ACC112 (cell line): ENCODE results near the gene GRM4.

Experiments
- H2AFZ ChIP-seq: fragments of 200-600 bp; sonication (generic); one replicate; pipeline ENCODE4 v1.6.0; 2017; ENCODE audit warnings: antibody characterized with exemption, low read length; ENCODE audit not compliant: unreplicated experiment
- H3K27ac ChIP-seq: fragments of 200-600 bp; sonication (generic); 2 replicates; pipeline ENCODE4 v1.5.1; 2014; ENCODE audit warnings: low read depth, mild to moderate bottlenecking, antibody characterized with exemption, low read length, moderate library complexity
- H3K27me3 ChIP-seq: fragments of 200-600 bp; sonication (generic); 2 replicates; pipeline ENCODE4 v1.6.1; 2014; ENCODE audit warnings: mild to moderate bottlenecking, antibody characterized with exemption, low read length, moderate library complexity, mixed read lengths; ENCODE audit not compliant: insufficient read depth
- H3K36me3 ChIP-seq: fragments of 200-600 bp; sonication (generic); 2 replicates; pipeline ENCODE4 v1.6.1; 2016; ENCODE audit warnings: mild to moderate bottlenecking, antibody characterized with exemption, low read length, moderate library complexity, mixed read lengths; ENCODE audit not compliant: insufficient read depth
- H3K4me1 ChIP-seq: fragments of 200-600 bp; sonication (generic); one replicate; pipeline ENCODE4 v1.6.1; 2016; ENCODE audit warnings: low read length, mixed read lengths; ENCODE audit not compliant: insufficient read depth, unreplicated experiment, control insufficient read depth
- H3K4me3 ChIP-seq: fragments of 200-600 bp; sonication (generic); 2 replicates; pipeline ENCODE4 v1.5.1; 2014; ENCODE audit warnings: mild to moderate bottlenecking, low read depth, low read length
- H3K79me2 ChIP-seq: fragments of 200-600 bp; sonication (generic); one replicate; pipeline ENCODE4 v1.6.0; 2016; ENCODE audit warnings: low read length; ENCODE audit not compliant: control insufficient read depth, unreplicated experiment, insufficient read depth

The GRM4 gene

DNA sequence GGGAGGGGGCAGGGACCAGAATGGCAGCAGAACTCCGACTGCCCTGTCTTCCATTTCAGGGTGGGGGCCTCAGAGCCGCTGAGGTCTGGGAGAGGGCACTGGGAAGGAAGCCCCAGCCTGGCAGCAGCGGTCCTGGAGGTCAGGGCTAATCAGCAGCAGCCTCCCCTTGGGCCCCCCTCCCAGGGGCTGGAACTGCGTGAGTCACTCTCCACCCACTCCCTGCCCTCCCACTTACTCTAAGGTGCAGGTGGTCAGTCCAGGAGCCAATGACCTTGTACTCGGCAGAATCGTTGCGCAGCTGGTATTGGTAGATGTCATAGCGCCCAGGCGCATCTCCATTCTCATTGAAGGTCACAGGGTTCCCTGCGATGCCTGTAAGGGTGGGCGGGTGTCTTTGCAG is 105.9 kb downstream of the GRM4 start:
- Histone ChIP-seq H3K27me3 (peaks cover 14% of the 10 kb centered on the region; the same call in 1 of the 2 replicates), H3K4me1 (no peaks in the 10 kb centered on the region), H3K27ac (no peak overlapping the region), H3K4me3 (no peak overlapping the region), H3K36me3 (no peaks in the 10 kb centered on the region), H3K79me2 (no peaks in the 10 kb centered on the region), H2AFZ (no peak overlapping the region)

GRCh38 chr6:34037151-34037550 is 108.7 kb downstream of the GRM4 start:
- Histone ChIP-seq H2AFZ (no peak overlapping the region), H3K36me3 (no peaks in the 10 kb centered on the region), H3K4me1 (no peaks in the 10 kb centered on the region), H3K79me2 (no peaks in the 10 kb centered on the region), H3K27me3 (peaks cover 28% of the 10 kb centered on the region; the same call in 1 of the 2 replicates), H3K27ac (no peak overlapping the region), H3K4me3 (no peak overlapping the region)

GRCh38 chr6:34036357-34037069 is 109.4 kb downstream of the GRM4 start:
- Histone ChIP-seq H3K36me3 (no peaks in the 10 kb centered on the region), H3K27me3 (peaks cover 28% of the 10 kb centered on the region; the same call in 1 of the 2 replicates), H3K4me3 (no peak overlapping the region), H3K27ac (no peak overlapping the region), H3K4me1 (no peaks in the 10 kb centered on the region), H3K79me2 (no peaks in the 10 kb centered on the region), H2AFZ (no peak overlapping the region)

- Histone ChIP-seq H3K36me3 (no peaks in the 10 kb centered on the region), H3K27ac (no peak overlapping the region), H3K4me1 (no peaks in the 10 kb centered on the region), H3K27me3 (peaks cover 31% of the 10 kb centered on the region; the same call in 1 of the 2 replicates), H2AFZ (no peak overlapping the region), H3K4me3 (no peak overlapping the region), H3K79me2 (no peaks in the 10 kb centered on the region)
These were observed 110.1 kb downstream of the GRM4 start for GRCh38 chr6:34035704-34036356.

DNA sequence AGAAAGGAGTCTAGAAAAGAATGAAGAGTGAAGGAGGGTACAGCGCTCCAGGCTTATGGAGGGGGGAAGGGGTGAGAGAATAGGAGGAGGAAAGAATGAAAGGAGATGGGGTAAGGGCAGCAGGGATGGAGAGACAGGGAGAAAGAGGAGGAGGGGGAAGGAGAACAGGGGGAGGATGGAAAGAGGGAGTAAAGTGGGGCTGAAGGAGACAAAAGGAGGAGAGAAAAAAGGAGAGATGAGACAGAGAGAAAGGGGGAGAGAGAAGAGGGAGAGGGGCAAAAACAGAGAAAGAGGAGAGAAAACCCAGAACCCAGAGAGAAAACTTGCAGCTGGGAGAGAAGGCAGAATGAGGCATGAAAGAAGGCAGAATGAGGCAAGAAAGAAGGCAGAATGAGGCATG is 110.7 kb downstream of the GRM4 start:
- peaks cover 32% of the 10 kb centered on the region; the same call in 1 of the 2 replicates for H3K27me3 ChIP-seq
- no peaks in the 10 kb centered on the region for H3K79me2 ChIP-seq
- H2AFZ ChIP-seq: no peak overlapping the region
- no peak overlapping the region for H3K4me3 ChIP-seq
- no peaks in the 10 kb centered on the region for H3K4me1 ChIP-seq
- no peaks in the 10 kb centered on the region for H3K36me3 ChIP-seq
- no peak overlapping the region for H3K27ac ChIP-seq

GRCh38 chr6:34032856-34033255 is 113.0 kb downstream of the GRM4 start:
- no peak overlapping the region for H2AFZ ChIP-seq
- H3K4me1 ChIP-seq: no peaks in the 10 kb centered on the region
- H3K27me3 ChIP-seq: peaks cover 25% of the 10 kb centered on the region; the same call in 1 of the 2 replicates
- H3K4me3 ChIP-seq: no peak overlapping the region
- H3K36me3 ChIP-seq: no peaks in the 10 kb centered on the region
- H3K27ac ChIP-seq: no peak overlapping the region
- H3K79me2 ChIP-seq: no peaks in the 10 kb centered on the region

- H3K4me3 ChIP-seq: no peak overlapping the region
- no peak overlapping the region for H2AFZ ChIP-seq
- no peaks in the 10 kb centered on the region for H3K36me3 ChIP-seq
- H3K27ac ChIP-seq: no peak overlapping the region
- H3K79me2 ChIP-seq: no peaks in the 10 kb centered on the region
- peaks cover 25% of the 10 kb centered on the region; the same call in 1 of the 2 replicates for H3K27me3 ChIP-seq
- H3K4me1 ChIP-seq: no peaks in the 10 kb centered on the region
These were observed 114.1 kb downstream of the GRM4 start for GRCh38 chr6:34031625-34032383.

GRCh38 chr6:34030831-34031624 is 114.9 kb downstream of the GRM4 start:
- H3K36me3 ChIP-seq: no peaks in the 10 kb centered on the region
- H3K27me3 ChIP-seq: peaks cover 25% of the 10 kb centered on the region; the same call in 1 of the 2 replicates
- H2AFZ ChIP-seq: no peak overlapping the region
- H3K4me1 ChIP-seq: no peaks in the 10 kb centered on the region
- no peak overlapping the region for H3K4me3 ChIP-seq
- H3K27ac ChIP-seq: no peak overlapping the region
- H3K79me2 ChIP-seq: no peaks in the 10 kb centered on the region

- H3K36me3 ChIP-seq: no peaks in the 10 kb centered on the region
- H3K4me3 ChIP-seq: no peak overlapping the region
- H3K27me3 ChIP-seq: 0 out of 2 replicates have a peak, but pooled peaks cover 15% of the 10 kb centered on the region
These were observed 116.2 kb downstream of the GRM4 start for GRCh38 chr6:34029489-34030280.

More at GRCh38 chr6:34029489-34030280, 116.2 kb downstream of the GRM4 start:
- no peaks in the 10 kb centered on the region for H3K4me1 ChIP-seq
- H3K79me2 ChIP-seq: no peaks in the 10 kb centered on the region
- no peak overlapping the region for H3K27ac ChIP-seq
- no peak overlapping the region for H2AFZ ChIP-seq
